Measurements from ENCODE around the gene TPPP. TPM values are rescaled to one million over a fixed set of nuclear protein-coding genes. Genes with fewer than 3 reads are reported as not detected.

The TPPP gene
- total RNA-seq, 1 experiment from 2014 or later, result 0.18 TPM

GRCh38 chr5:658103-658502 lies 35.0 kb downstream of the TPPP start:
- H3K27me3 Mint-ChIP-seq (ENCODE audit: insufficient read depth, unreplicated experiment), result no peaks in the 10 kb centered on the region
- H3K4me1 ChIP-seq, result no peaks in the 10 kb centered on the region
- H3K27ac Mint-ChIP-seq (ENCODE audit: unreplicated experiment), result no peak overlapping the region
- no TSS peak for BruUV-seq (replicated peaks)
- peaks cover 12% of the 10 kb centered on the region for H3K36me3 ChIP-seq (ENCODE audit: control insufficient read depth, insufficient read depth, low read length)
- H3K27me3 ChIP-seq (replicated peaks; ENCODE audit: control insufficient read depth, insufficient read depth, low read length), result no peaks in the 10 kb centered on the region
- ChIA-PET CTCF (no interaction called here), POLR2A (interaction anchor here (0.6 kb wide), 1 partner anchor 466 kb away, joined by 3 read pairs; no protein-coding TSS in a partner anchor)
- peaks cover 6% of the 10 kb centered on the region for H3K9me3 Mint-ChIP-seq (ENCODE audit: unreplicated experiment)
- no peak overlapping the region for H3K4me3 Mint-ChIP-seq (ENCODE audit: unreplicated experiment)
- H3K4me3 ChIP-seq (ENCODE audit: low read depth, low read length), result no peak overlapping the region
- H3K9me3 ChIP-seq, result no peaks in the 10 kb centered on the region
- no peaks in the 10 kb centered on the region for H3K4me1 Mint-ChIP-seq (ENCODE audit: low read depth, unreplicated experiment)
- peaks cover 67% of the 10 kb centered on the region for H3K36me3 Mint-ChIP-seq (ENCODE audit: insufficient read depth, unreplicated experiment)
- intact Hi-C loops (cut with micrococcal nuclease; ENCODE audit: unreplicated experiment), result no loop called here
- no peak for DNase-seq
- TF ChIP-seq CTCF (IDR thresholded peaks at IDR 0.05; ENCODE audit: insufficient read depth in 1 of 2, low read depth in 1 of 2, low read length in 1 of 2, severe bottlenecking in 1 of 2, unreplicated experiment in 1 of 2), result no peak

- TF ChIP-seq CTCF (IDR thresholded peaks at IDR 0.05; ENCODE audit: insufficient read depth in 1 of 2, low read depth in 1 of 2, low read length in 1 of 2, severe bottlenecking in 1 of 2, unreplicated experiment in 1 of 2), result no peak
- intact Hi-C loops (cut with micrococcal nuclease; ENCODE audit: unreplicated experiment), result no loop called here
- no peaks in the 10 kb centered on the region for H3K9me3 ChIP-seq
- H3K4me1 Mint-ChIP-seq (ENCODE audit: low read depth, unreplicated experiment), result no peaks in the 10 kb centered on the region
- ChIA-PET POLR2A (no interaction called here), CTCF (no interaction called here)
- H3K27ac Mint-ChIP-seq (ENCODE audit: unreplicated experiment), result no peak overlapping the region
- DNase-seq, result no peak
- no peaks in the 10 kb centered on the region for H3K4me1 ChIP-seq
- no TSS peak for BruUV-seq (replicated peaks)
- H3K4me3 ChIP-seq (ENCODE audit: low read depth, low read length), result no peak overlapping the region
- H3K4me3 Mint-ChIP-seq (ENCODE audit: unreplicated experiment), result no peak overlapping the region
- H3K36me3 ChIP-seq (ENCODE audit: control insufficient read depth, insufficient read depth, low read length), result peaks cover 12% of the 10 kb centered on the region
- no peaks in the 10 kb centered on the region for H3K27me3 Mint-ChIP-seq (ENCODE audit: insufficient read depth, unreplicated experiment)
- H3K36me3 Mint-ChIP-seq (ENCODE audit: insufficient read depth, unreplicated experiment), result peaks cover 65% of the 10 kb centered on the region
- peaks cover 6% of the 10 kb centered on the region for H3K9me3 Mint-ChIP-seq (ENCODE audit: unreplicated experiment)
- H3K27me3 ChIP-seq (replicated peaks; ENCODE audit: control insufficient read depth, insufficient read depth, low read length), result no peaks in the 10 kb centered on the region
Measured at GRCh38 chr5:657570-657969, 35.6 kb downstream of the TPPP start.

GRCh38 chr5:655406-655805 lies 37.7 kb downstream of the TPPP start:
- no peaks in the 10 kb centered on the region for H3K27me3 ChIP-seq (replicated peaks; ENCODE audit: control insufficient read depth, insufficient read depth, low read length)
- no peak overlapping the region for H3K4me3 ChIP-seq (ENCODE audit: low read depth, low read length)
- BruUV-seq (replicated peaks), result no TSS peak
- H3K9me3 ChIP-seq, result no peaks in the 10 kb centered on the region
- ChIA-PET CTCF (interaction anchor here (1.2 kb wide), 1 partner anchor 208 kb away, joined by 5 read pairs; no protein-coding TSS in a partner anchor), POLR2A (no interaction called here)
- H3K4me1 ChIP-seq, result no peaks in the 10 kb centered on the region
- H3K9me3 Mint-ChIP-seq (ENCODE audit: unreplicated experiment), result no peaks in the 10 kb centered on the region
- peaks cover 48% of the 10 kb centered on the region for H3K36me3 Mint-ChIP-seq (ENCODE audit: insufficient read depth, unreplicated experiment)
- H3K27me3 Mint-ChIP-seq (ENCODE audit: insufficient read depth, unreplicated experiment), result no peaks in the 10 kb centered on the region
- no peak for TF ChIP-seq CTCF (IDR thresholded peaks at IDR 0.05; ENCODE audit: insufficient read depth in 1 of 2, low read depth in 1 of 2, low read length in 1 of 2, severe bottlenecking in 1 of 2, unreplicated experiment in 1 of 2)
- no peaks in the 10 kb centered on the region for H3K4me1 Mint-ChIP-seq (ENCODE audit: low read depth, unreplicated experiment)
- H3K4me3 Mint-ChIP-seq (ENCODE audit: unreplicated experiment), result no peak overlapping the region
- no peak overlapping the region for H3K27ac Mint-ChIP-seq (ENCODE audit: unreplicated experiment)
- H3K36me3 ChIP-seq (ENCODE audit: control insufficient read depth, insufficient read depth, low read length), result peaks cover 11% of the 10 kb centered on the region
- DNase-seq, result no peak
- intact Hi-C loops (cut with micrococcal nuclease; ENCODE audit: unreplicated experiment), result no loop called here

All from Caco-2 (cell line).